Endothelial cell of umbilical vein (primary cell): ENCODE data around the gene PTPRD. TPM values are rescaled to one million over a fixed set of nuclear protein-coding genes. Genes with fewer than 3 reads are reported as not detected.
A peak's percentile ranks its signal among the peaks of the same experiment; 100 is the strongest.

ENCODE experiments used
- BruUV-seq: library from RNA; stranded (reverse); fragments of 400-500 nt; replicated peaks from 2 replicates; lab custom pipeline; 2021; lab: Mats Ljungman, UMichigan
- CTCF ChIA-PET: fragments of 300-600, 350-600 bp; sonication (Branson Sonifier 250); formaldehyde crosslinking; loops from one replicate; lab custom pipeline; 2021; ENCODE audit warnings: antibody characterized with exemption, inconsistent platforms; lab: Charles Lee
- POLR2A ChIA-PET: fragments of 300-600, 350-600 bp; sonication (Branson Sonifier 250); formaldehyde crosslinking; loops from one replicate; lab custom pipeline; 2021; ENCODE audit warnings: antibody characterized with exemption, inconsistent platforms; lab: Charles Lee
- DNase-seq: peaks from one replicate; pipeline ENCODE4 v3.0.0-alpha.2; 2011; ENCODE audit warnings: low read depth, low spot score
- FAIRE-seq: peaks from 2 replicates; lab custom pipeline; 2011; peaks lifted over from hg19 to GRCh38; lab: Jason Lieb, UNC
- H2AFZ ChIP-seq: 2 replicates; pipeline ENCODE4 v1.6.0; 2012; ENCODE audit warnings: low read depth, low read length, control low read depth, inconsistent platforms
- H3K27ac ChIP-seq: 2 replicates; pipeline ENCODE4 v1.5.1; 2011; ENCODE audit warnings: low read depth, mild to moderate bottlenecking, control low read depth, low read length, moderate library complexity; ENCODE audit not compliant: insufficient read depth
- H3K27me3 ChIP-seq, 2 experiments: 2 replicates each; pipeline versions ENCODE4 v1.6.0 to v1.6.1; 2011; ENCODE audit warnings: low read length in 2 of 2, mixed read lengths in 1 of 2; ENCODE audit not compliant: control insufficient read depth in 2 of 2, insufficient read depth in 2 of 2
- H3K36me3 ChIP-seq, 2 experiments: 2 replicates in 1 of 2; 3 replicates in 1 of 2; pipeline ENCODE4 v1.5.1; 2011; ENCODE audit warnings: low read length in 2 of 2, mild to moderate bottlenecking in 1 of 2, moderate library complexity in 1 of 2; ENCODE audit not compliant: control insufficient read depth in 2 of 2, insufficient read depth in 2 of 2; ENCODE audit errors: extremely low read depth in 1 of 2
- H3K4me1 ChIP-seq: 3 replicates; pipeline ENCODE4 v1.5.1; 2011; ENCODE audit warnings: mild to moderate bottlenecking, low read length; ENCODE audit not compliant: control insufficient read depth, insufficient read depth; ENCODE audit errors: extremely low read depth
- H3K4me2 ChIP-seq: 2 replicates; pipeline ENCODE4 v1.6.1; 2011; ENCODE audit warnings: low read length, control low read depth, mixed read lengths; ENCODE audit not compliant: insufficient read depth
- H3K4me3 ChIP-seq, 3 experiments: fragments of 200-600 bp in 1 of 3; sonication (generic), shearing (Covaris generic) in 1 of 3; replicated peaks in 1 of 3; 2 replicates each; pipeline ENCODE4 v1.5.1; 2011 to 2016; ENCODE audit warnings: control low read depth in 3 of 3, low read length in 3 of 3, mild to moderate bottlenecking in 2 of 3, inconsistent platforms in 1 of 3, low read depth in 1 of 3, moderate library complexity in 1 of 3; ENCODE audit not compliant: insufficient read depth in 1 of 3
- H3K79me2 ChIP-seq: 2 replicates; pipeline ENCODE4 v1.6.0; 2012; ENCODE audit warnings: low read length, inconsistent platforms; ENCODE audit not compliant: control insufficient read depth, insufficient read depth
- H3K9ac ChIP-seq: replicated peaks from 2 replicates; pipeline ENCODE3; 2011; ENCODE audit warnings: low read length, control low read depth; ENCODE audit not compliant: insufficient read depth; ENCODE audit errors: extremely low read depth
- H3K9me1 ChIP-seq: replicated peaks from 3 replicates; pipeline ENCODE4 v1.6.0; 2011; ENCODE audit warnings: mild to moderate bottlenecking, low read length; ENCODE audit not compliant: control insufficient read depth, insufficient read depth; ENCODE audit errors: extremely low read depth
- H3K9me3 ChIP-seq: replicated peaks from 2 replicates; pipeline ENCODE4 v1.5.1; 2012; ENCODE audit warnings: low read length, inconsistent platforms; ENCODE audit not compliant: control insufficient read depth, insufficient read depth
- H4K20me1 ChIP-seq: replicated peaks from 2 replicates; pipeline ENCODE3; 2011; ENCODE audit warnings: mild to moderate bottlenecking, low read length; ENCODE audit not compliant: control insufficient read depth, insufficient read depth; ENCODE audit errors: extremely low read depth
- EZH2 ChIP-seq: IDR thresholded peaks from 2 replicates; pipeline ENCODE4 v1.6.1; 2012; ENCODE audit warnings: borderline replicate concordance, low read depth, mild to moderate bottlenecking, moderate library complexity, low read length, inconsistent platforms; ENCODE audit not compliant: severe bottlenecking
- FOS ChIP-seq: IDR thresholded peaks from 2 replicates; pipeline ENCODE4 v1.6.1; 2011; ENCODE audit warnings: mild to moderate bottlenecking, low read length, moderate library complexity, borderline replicate concordance; ENCODE audit not compliant: insufficient read depth
- GATA2 ChIP-seq: IDR thresholded peaks from 2 replicates; pipeline ENCODE4 v1.7.0; 2011; ENCODE audit warnings: low read depth, mild to moderate bottlenecking, moderate library complexity, mixed read lengths, low read length; ENCODE audit not compliant: insufficient read length, insufficient read depth
- JUN ChIP-seq: IDR thresholded peaks from 2 replicates; pipeline ENCODE4 v1.6.1; 2011; ENCODE audit warnings: borderline replicate concordance, low read depth; ENCODE audit not compliant: insufficient read length, insufficient read depth
- MYC ChIP-seq: IDR thresholded peaks from one replicate; pipeline ENCODE4 v1.6.1; 2011; ENCODE audit warnings: mild to moderate bottlenecking, low read depth, low read length
- POLR2A ChIP-seq: IDR thresholded peaks from 2 replicates; pipeline ENCODE4 v1.6.1; 2012; ENCODE audit warnings: low read depth, mild to moderate bottlenecking, control low read depth, low read length
- POLR2AphosphoS5 ChIP-seq: IDR thresholded peaks from 2 replicates; pipeline ENCODE4 v1.6.1; 2012; ENCODE audit warnings: low read depth, mild to moderate bottlenecking, control low read depth, low read length, moderate library complexity; ENCODE audit not compliant: insufficient read depth
- dilution Hi-C: fragments of 300-500 bp; cut with MboI; formaldehyde crosslinking; loops from one replicate; pipeline ENCODE4 v1.15.0; 2019; ENCODE audit warnings: low sequenced_read_pairs; ENCODE audit not compliant: extremely low pct_ligation_motif_present
- intact Hi-C: fragments of 100-400 bp; cut with micrococcal nuclease; formaldehyde crosslinking; loops from one replicate; pipeline ENCODE4 v1.10.0; 2022
- polyA plus RNA-seq, 4 experiments: library from polyadenylated mRNA; depleted of rRNA in 3 of 4; stranded (reverse) in 3 of 4; unstranded in 1 of 4; fragments of >200 nt; gene quantifications; 2 replicates each; pipeline versions ENCODE4 v1.2.1 to v1.2.3, GENCODE V29; 2011 to 2012; ENCODE audit warnings: missing spikeins in 1 of 4
- total RNA-seq: library from RNA; stranded (reverse); gene quantifications from 2 replicates; pipeline ENCODE4 v1.2.3, GENCODE V29; 2021
- TF ChIP-seq, protein P1 (sequence below): IDR thresholded peaks from 2 replicates; pipeline ENCODE4 v1.6.1; 2011; ENCODE audit not compliant: insufficient read depth, insufficient read length
- TF ChIP-seq, protein P2 (sequence below), 2 donors: IDR thresholded peaks; 1 replicate in 1 of 2; 2 replicates in 1 of 2; pipeline ENCODE4 v1.5.1; 2011; ENCODE audit warnings: low read length in 2 of 2, mild to moderate bottlenecking in 2 of 2, moderate library complexity in 2 of 2, control low read depth in 1 of 2, inconsistent platforms in 1 of 2, low read depth in 1 of 2; ENCODE audit not compliant: insufficient read depth in 1 of 2; ENCODE audit errors: extremely low read depth in 1 of 2

Gene PTPRD
- total and polyA plus RNA-seq, 2 donors (not counting 3 experiments of a cell fraction or from before 2014, with no cell fraction given): 5.5 to 5.7 TPM

DNA sequence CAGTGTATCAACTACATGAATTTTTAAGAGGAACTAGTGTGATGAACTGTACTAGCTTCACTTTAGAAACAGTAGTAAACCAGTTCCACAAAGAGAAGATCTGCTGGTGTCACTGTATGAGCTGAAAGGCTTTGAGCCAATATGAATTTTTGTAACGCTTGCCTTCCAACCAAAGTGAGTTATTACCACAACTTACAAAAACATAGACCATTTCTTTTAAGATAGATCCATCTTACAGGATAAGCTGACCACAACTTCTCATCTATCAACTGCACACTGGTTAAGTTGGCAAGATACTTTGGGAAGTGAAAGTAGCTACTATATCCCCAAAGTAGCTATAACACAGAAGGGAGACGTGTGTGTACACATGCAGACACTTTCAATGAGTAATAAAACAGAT lies 1963.6 kb downstream of the PTPRD start:
- intact Hi-C loops: no loop called here
- Histone ChIP-seq H3K4me2 (no peak overlapping the region), H3K9me1 (no peaks in the 10 kb centered on the region), H3K36me3 (no peaks in the 10 kb centered on the region), H2AFZ (no peak overlapping the region), H3K4me3 (no peak overlapping the region), H3K4me1 (no peaks in the 10 kb centered on the region), H3K9ac (no peak overlapping the region), H4K20me1 (no peaks in the 10 kb centered on the region), H3K79me2 (no peaks in the 10 kb centered on the region), H3K27me3 (no peaks in the 10 kb centered on the region), H3K9me3 (no peaks in the 10 kb centered on the region), H3K27ac (no peak overlapping the region)
- TF ChIP-seq, protein P1, sequence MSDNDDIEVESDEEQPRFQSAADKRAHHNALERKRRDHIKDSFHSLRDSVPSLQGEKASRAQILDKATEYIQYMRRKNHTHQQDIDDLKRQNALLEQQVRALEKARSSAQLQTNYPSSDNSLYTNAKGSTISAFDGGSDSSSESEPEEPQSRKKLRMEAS: no peak
- TF ChIP-seq GATA2: no peak
- no peak for TF ChIP-seq POLR2A
- no peak for TF ChIP-seq FOS
- TF ChIP-seq POLR2AphosphoS5: no peak
- TF ChIP-seq, protein P2, sequence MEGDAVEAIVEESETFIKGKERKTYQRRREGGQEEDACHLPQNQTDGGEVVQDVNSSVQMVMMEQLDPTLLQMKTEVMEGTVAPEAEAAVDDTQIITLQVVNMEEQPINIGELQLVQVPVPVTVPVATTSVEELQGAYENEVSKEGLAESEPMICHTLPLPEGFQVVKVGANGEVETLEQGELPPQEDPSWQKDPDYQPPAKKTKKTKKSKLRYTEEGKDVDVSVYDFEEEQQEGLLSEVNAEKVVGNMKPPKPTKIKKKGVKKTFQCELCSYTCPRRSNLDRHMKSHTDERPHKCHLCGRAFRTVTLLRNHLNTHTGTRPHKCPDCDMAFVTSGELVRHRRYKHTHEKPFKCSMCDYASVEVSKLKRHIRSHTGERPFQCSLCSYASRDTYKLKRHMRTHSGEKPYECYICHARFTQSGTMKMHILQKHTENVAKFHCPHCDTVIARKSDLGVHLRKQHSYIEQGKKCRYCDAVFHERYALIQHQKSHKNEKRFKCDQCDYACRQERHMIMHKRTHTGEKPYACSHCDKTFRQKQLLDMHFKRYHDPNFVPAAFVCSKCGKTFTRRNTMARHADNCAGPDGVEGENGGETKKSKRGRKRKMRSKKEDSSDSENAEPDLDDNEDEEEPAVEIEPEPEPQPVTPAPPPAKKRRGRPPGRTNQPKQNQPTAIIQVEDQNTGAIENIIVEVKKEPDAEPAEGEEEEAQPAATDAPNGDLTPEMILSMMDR (IDR thresholded peaks at IDR 0.05; ENCODE audit: extremely low read depth in 1 of 2, insufficient read depth in 1 of 2, low read depth in 1 of 2, low read length in 2 of 2): no peak
- TF ChIP-seq JUN: no peak
- TF ChIP-seq MYC: no peak
- TF ChIP-seq EZH2: no peak
- POLR2A ChIA-PET: no interaction called here
- CTCF ChIA-PET: no interaction called here
- DNase-seq (no peak), FAIRE-seq (peak; percentile 35)
- dilution Hi-C loops: no loop called here
- no TSS peak for BruUV-seq
